Measurements from ENCODE around the gene FXYD4. TPM values are rescaled to one million over a fixed set of nuclear protein-coding genes. Genes with fewer than 3 reads are reported as not detected.
"Not testable (repeated sequence)": the region's sequence is repeated elsewhere in the genome, so short reads cannot be mapped to it uniquely, and the experiment has no call there.

FXYD4 gene
- total RNA-seq, 5 donors from 2014 or later (not counting 1 experiment from before 2014, with no cell fraction given): not detected

GRCh38 chr10:43336061-43336460 is 35.4 kb upstream of the FXYD4 start:
- no peaks in the 10 kb centered on the region for H3K9me3 Mint-ChIP-seq
- DNase-seq (no peak), ATAC-seq (replicated peaks in 1 of 4) (no peak)
- H3K4me3 ChIP-seq (ENCODE audit: control insufficient read depth in 1 of 2, extremely low read depth in 1 of 2, low read length in 1 of 2): no peak overlapping the region
- no peak overlapping the region for H3K27ac Mint-ChIP-seq
- CTCF ChIA-PET: no interaction called here
- peaks cover 0 to 25% of the 10 kb centered on the region in 2 experiments for H3K27me3 ChIP-seq (replicated peaks in 1 of 2; ENCODE audit: control insufficient read depth in 2 of 2, extremely low read depth in 1 of 2, insufficient read depth in 2 of 2, low read length in 1 of 2)
- H3K4me3 Mint-ChIP-seq: no peak overlapping the region
- no peak overlapping the region for H3K27ac ChIP-seq (ENCODE audit: low read length)
- H3K27me3 Mint-ChIP-seq: peaks cover 1 to 15% of the 10 kb centered on the region in 2 donors
- H3K36me3 Mint-ChIP-seq: no peaks in the 10 kb centered on the region
- H3K4me1 ChIP-seq (ENCODE audit: control insufficient read depth in 1 of 2, extremely low read depth in 1 of 2, insufficient read depth in 2 of 2, low read length in 2 of 2): peaks cover 6 to 24% of the 10 kb centered on the region in 2 experiments
- H3K36me3 ChIP-seq (ENCODE audit: control insufficient read depth in 2 of 2, extremely low read depth in 1 of 2, insufficient read depth in 1 of 2, low read length in 1 of 2): no peaks in the 10 kb centered on the region
- H3K4me1 Mint-ChIP-seq: peaks cover 20 to 30% (median 24%) of the 10 kb centered on the region in 3 donors
- POLR2A ChIA-PET: no interaction called here
- WGBS (ENCODE audit: insufficient coverage): no CpG with 5 or more reads among the region's 3 CpGs
- no peaks in the 10 kb centered on the region for H3K9me3 ChIP-seq

GRCh38 chr10:43336641-43337318 is 34.7 kb upstream of the FXYD4 start:
- H3K9me3 Mint-ChIP-seq: no peaks in the 10 kb centered on the region
- ATAC-seq (replicated peaks in 1 of 4) (no peak), DNase-seq (no peak)
- WGBS (ENCODE audit: insufficient coverage): 97% methylated on average over 6 of the region's 9 CpGs
- POLR2A ChIA-PET: no interaction called here
- no peak overlapping the region for H3K27ac Mint-ChIP-seq
- H3K27ac ChIP-seq (ENCODE audit: low read length): no peak overlapping the region
- H3K9me3 ChIP-seq: no peaks in the 10 kb centered on the region
- H3K4me1 Mint-ChIP-seq: peaks cover 16 to 27% (median 20%) of the 10 kb centered on the region in 3 donors
- peaks cover 6 to 18% of the 10 kb centered on the region in 2 experiments for H3K4me1 ChIP-seq (ENCODE audit: control insufficient read depth in 1 of 2, extremely low read depth in 1 of 2, insufficient read depth in 2 of 2, low read length in 2 of 2)
- H3K36me3 Mint-ChIP-seq: no peaks in the 10 kb centered on the region
- no peaks in the 10 kb centered on the region for H3K36me3 ChIP-seq (ENCODE audit: control insufficient read depth in 2 of 2, extremely low read depth in 1 of 2, insufficient read depth in 1 of 2, low read length in 1 of 2)
- CTCF ChIA-PET: no interaction called here
- peaks cover 0 to 25% of the 10 kb centered on the region in 2 experiments for H3K27me3 ChIP-seq (replicated peaks in 1 of 2; ENCODE audit: control insufficient read depth in 2 of 2, extremely low read depth in 1 of 2, insufficient read depth in 2 of 2, low read length in 1 of 2)
- H3K4me3 ChIP-seq (ENCODE audit: control insufficient read depth in 1 of 2, extremely low read depth in 1 of 2, low read length in 1 of 2): no peak overlapping the region
- H3K4me3 Mint-ChIP-seq: no peak overlapping the region
- peaks cover 1 to 15% of the 10 kb centered on the region in 2 donors for H3K27me3 Mint-ChIP-seq

- H3K27ac Mint-ChIP-seq; H3K9me3 ChIP-seq; POLR2A ChIA-PET; H3K27ac ChIP-seq (ENCODE audit: low read length); H3K4me3 Mint-ChIP-seq; ATAC-seq (replicated peaks in 1 of 4); DNase-seq; H3K9me3 Mint-ChIP-seq; H3K36me3 ChIP-seq (ENCODE audit: control insufficient read depth in 2 of 2, extremely low read depth in 1 of 2, insufficient read depth in 1 of 2, low read length in 1 of 2); H3K4me3 ChIP-seq (ENCODE audit: control insufficient read depth in 1 of 2, extremely low read depth in 1 of 2, low read length in 1 of 2); H3K36me3 Mint-ChIP-seq: not testable (repeated sequence)
- WGBS (ENCODE audit: insufficient coverage): 35% methylated on average over 2 of the region's 9 CpGs
- peaks cover 1 to 15% of the 10 kb centered on the region in 2 donors for H3K27me3 Mint-ChIP-seq
- Histone ChIP-seq H3K27me3 (replicated peaks in 1 of 2; ENCODE audit: control insufficient read depth in 2 of 2, extremely low read depth in 1 of 2, insufficient read depth in 2 of 2, low read length in 1 of 2) (peaks cover 0 to 25% of the 10 kb centered on the region in 2 experiments), H3K4me1 (ENCODE audit: control insufficient read depth in 1 of 2, extremely low read depth in 1 of 2, insufficient read depth in 2 of 2, low read length in 2 of 2) (peaks cover 2 to 11% of the 10 kb centered on the region in 2 experiments)
- peaks cover 8 to 19% (median 13%) of the 10 kb centered on the region in 3 donors for H3K4me1 Mint-ChIP-seq
- CTCF ChIA-PET: interaction anchor here in 1 of 2 donors (0.5 kb wide), 1 partner anchor 11 kb away, joined by 3 read pairs; no protein-coding TSS in a partner anchor
Measured at GRCh38 chr10:43337536-43337935, 33.9 kb upstream of the FXYD4 start.

- CTCF ChIA-PET: interaction anchor here in 1 of 2 donors (0.5 kb wide), 1 partner anchor 10 kb away, joined by 3 read pairs; no protein-coding TSS in a partner anchor
- no peak overlapping the region for H3K4me3 ChIP-seq (ENCODE audit: control insufficient read depth in 1 of 2, extremely low read depth in 1 of 2, low read length in 1 of 2)
- Mint-ChIP-seq H3K4me3 (no peak overlapping the region), H3K9me3 (no peaks in the 10 kb centered on the region), H3K36me3 (no peaks in the 10 kb centered on the region), H3K4me1 (peaks cover 3 to 13% (median 8%) of the 10 kb centered on the region in 3 donors), H3K27me3 (peaks cover 1 to 15% of the 10 kb centered on the region in 2 donors), H3K27ac (no peak overlapping the region)
- POLR2A ChIA-PET: no interaction called here
- peaks cover 0 to 25% of the 10 kb centered on the region in 2 experiments for H3K27me3 ChIP-seq (replicated peaks in 1 of 2; ENCODE audit: control insufficient read depth in 2 of 2, extremely low read depth in 1 of 2, insufficient read depth in 2 of 2, low read length in 1 of 2)
- WGBS (ENCODE audit: insufficient coverage): 79% methylated on average over 8 of the region's 12 CpGs
- no peak overlapping the region for H3K27ac ChIP-seq (ENCODE audit: low read length)
- peaks cover 0 to 5% of the 10 kb centered on the region in 2 experiments for H3K4me1 ChIP-seq (ENCODE audit: control insufficient read depth in 1 of 2, extremely low read depth in 1 of 2, insufficient read depth in 2 of 2, low read length in 2 of 2)
- DNase-seq (no peak), ATAC-seq (replicated peaks in 1 of 4) (no peak)
- H3K9me3 ChIP-seq: no peaks in the 10 kb centered on the region
- no peaks in the 10 kb centered on the region for H3K36me3 ChIP-seq (ENCODE audit: control insufficient read depth in 2 of 2, extremely low read depth in 1 of 2, insufficient read depth in 1 of 2, low read length in 1 of 2)
Measured at GRCh38 chr10:43338117-43338516, 33.3 kb upstream of the FXYD4 start.

GRCh38 chr10:43339136-43339535 is 32.3 kb upstream of the FXYD4 start:
- no peak overlapping the region for H3K4me3 Mint-ChIP-seq
- no peak for ATAC-seq (replicated peaks in 1 of 4)
- 70% methylated on average over 8 of the region's 11 CpGs for WGBS (ENCODE audit: insufficient coverage)
- H3K4me3 ChIP-seq (ENCODE audit: control insufficient read depth in 1 of 2, extremely low read depth in 1 of 2, low read length in 1 of 2): no peak overlapping the region
- no peaks in the 10 kb centered on the region for H3K36me3 Mint-ChIP-seq
- H3K27ac ChIP-seq (ENCODE audit: low read length): no peak overlapping the region
- H3K9me3 ChIP-seq: no peaks in the 10 kb centered on the region
- no peak for DNase-seq
- H3K4me1 ChIP-seq (ENCODE audit: control insufficient read depth in 1 of 2, extremely low read depth in 1 of 2, insufficient read depth in 2 of 2, low read length in 2 of 2): peaks cover 0 to under 1% of the 10 kb centered on the region in 2 experiments
- peaks cover 1 to 15% of the 10 kb centered on the region in 2 donors for H3K27me3 Mint-ChIP-seq
- H3K27me3 ChIP-seq (replicated peaks in 1 of 2; ENCODE audit: control insufficient read depth in 2 of 2, extremely low read depth in 1 of 2, insufficient read depth in 2 of 2, low read length in 1 of 2): peaks cover 0 to 27% of the 10 kb centered on the region in 2 experiments
- no peaks in the 10 kb centered on the region for H3K9me3 Mint-ChIP-seq
- H3K36me3 ChIP-seq (ENCODE audit: control insufficient read depth in 2 of 2, extremely low read depth in 1 of 2, insufficient read depth in 1 of 2, low read length in 1 of 2): no peaks in the 10 kb centered on the region
- peaks cover 0 to 9% (median 4%) of the 10 kb centered on the region in 3 donors for H3K4me1 Mint-ChIP-seq
- ChIA-PET CTCF (no interaction called here), POLR2A (no interaction called here)
- peak overlapping the region in 1 of 2 donors; percentile 37 for H3K27ac Mint-ChIP-seq

- Mint-ChIP-seq H3K4me3 (no peak overlapping the region), H3K36me3 (no peaks in the 10 kb centered on the region), H3K9me3 (no peaks in the 10 kb centered on the region), H3K4me1 (peaks cover 0 to 12% (median 4%) of the 10 kb centered on the region in 3 donors), H3K27ac (no peak overlapping the region), H3K27me3 (peaks cover 1 to 15% of the 10 kb centered on the region in 2 donors)
- Histone ChIP-seq H3K36me3 (ENCODE audit: control insufficient read depth in 2 of 2, extremely low read depth in 1 of 2, insufficient read depth in 1 of 2, low read length in 1 of 2) (no peaks in the 10 kb centered on the region), H3K27ac (ENCODE audit: low read length) (no peak overlapping the region), H3K4me1 (ENCODE audit: control insufficient read depth in 1 of 2, extremely low read depth in 1 of 2, insufficient read depth in 2 of 2, low read length in 2 of 2) (peaks cover 0 to 4% of the 10 kb centered on the region in 2 experiments), H3K4me3 (ENCODE audit: control insufficient read depth in 1 of 2, extremely low read depth in 1 of 2, low read length in 1 of 2) (no peak overlapping the region), H3K27me3 (replicated peaks in 1 of 2; ENCODE audit: control insufficient read depth in 2 of 2, extremely low read depth in 1 of 2, insufficient read depth in 2 of 2, low read length in 1 of 2) (peaks cover 0 to 27% of the 10 kb centered on the region in 2 experiments), H3K9me3 (no peaks in the 10 kb centered on the region)
- CTCF ChIA-PET: no interaction called here
- ATAC-seq (replicated peaks in 1 of 4) (no peak), DNase-seq (no peak)
- POLR2A ChIA-PET: no interaction called here
- 84% methylated on average over 6 of the region's 6 CpGs for WGBS (ENCODE audit: insufficient coverage)
Measured at GRCh38 chr10:43340101-43340500, 31.3 kb upstream of the FXYD4 start.

Data from T-cell (primary cell).